WTC11 (cell line): ENCODE measurements around the gene ARSK. TPM values are rescaled to one million over a fixed set of nuclear protein-coding genes. Genes with fewer than 3 reads are reported as not detected.

ENCODE experiments used
- ATAC-seq: fragments of 200-7000 bp; cut with Tn5 transposase; 2 replicates; pipeline ENCODE4 v1.10.0; 2021; ENCODE audit warnings: mild to moderate bottlenecking, moderate library complexity
- CTCF ChIA-PET: fragments of 300-600 bp; sonication (Branson Sonifier 250); formaldehyde crosslinking; loops from one replicate; lab custom pipeline; 2021; ENCODE audit warnings: antibody characterized with exemption; lab: Charles Lee
- POLR2A ChIA-PET: fragments of 350-600 bp; sonication (Branson Sonifier 250); formaldehyde crosslinking; loops from one replicate; lab custom pipeline; 2021; ENCODE audit warnings: antibody characterized with exemption; lab: Charles Lee
- DNase-seq: peaks from one replicate; pipeline ENCODE4 v3.0.0; 2021; ENCODE audit warnings: low spot score
- H3K27ac Mint-ChIP-seq: 2 replicates; pipeline ENCODE4 v1.8.0; 2021; ENCODE audit warnings: mixed read lengths
- H3K27me3 Mint-ChIP-seq: 2 replicates; pipeline ENCODE4 v1.8.0; 2021; ENCODE audit warnings: low read depth, mild to moderate bottlenecking, moderate library complexity, mixed read lengths
- H3K36me3 Mint-ChIP-seq: 2 replicates; pipeline ENCODE4 v1.8.0; 2021; ENCODE audit warnings: mixed read lengths
- H3K4me1 Mint-ChIP-seq: 2 replicates; pipeline ENCODE4 v1.8.0; 2022; ENCODE audit warnings: mixed read lengths
- H3K4me3 Mint-ChIP-seq: 2 replicates; pipeline ENCODE4 v1.8.0; 2021; ENCODE audit warnings: mild to moderate bottlenecking, moderate library complexity, mixed read lengths
- H3K9me3 Mint-ChIP-seq: 2 replicates; pipeline ENCODE4 v1.8.0; 2021; ENCODE audit warnings: mixed read lengths
- ATF1 ChIP-seq: sonication (generic); formaldehyde crosslinking; IDR thresholded peaks from 2 replicates; pipeline ENCODE4 v1.8.1; 2023; ENCODE audit warnings: mild to moderate bottlenecking, moderate library complexity, missing genetic modification reagents
- CBFB ChIP-seq: sonication (generic); formaldehyde crosslinking; IDR thresholded peaks from 2 replicates; pipeline ENCODE4 v1.8.1; 2022; ENCODE audit warnings: mild to moderate bottlenecking, low read depth, missing genetic modification reagents
- MYBL2 ChIP-seq: sonication (generic); formaldehyde crosslinking; IDR thresholded peaks from 2 replicates; pipeline ENCODE4 v1.8.1; 2023; ENCODE audit warnings: mild to moderate bottlenecking, moderate library complexity, missing genetic modification reagents
- NFE2L1 ChIP-seq: sonication (generic); formaldehyde crosslinking; IDR thresholded peaks from 2 replicates; pipeline ENCODE4 v1.8.1; 2023; ENCODE audit warnings: missing genetic modification reagents
- SMAD3 ChIP-seq: sonication (generic); formaldehyde crosslinking; IDR thresholded peaks from 2 replicates; pipeline ENCODE4 v1.8.0; 2022; ENCODE audit warnings: missing genetic modification reagents, mild to moderate bottlenecking, borderline replicate concordance
- TCF7 ChIP-seq: sonication (generic); formaldehyde crosslinking; IDR thresholded peaks from 2 replicates; pipeline ENCODE4 v1.8.0; 2022; ENCODE audit warnings: mild to moderate bottlenecking, low read depth, missing genetic modification reagents, moderate library complexity
- TEAD1 ChIP-seq: sonication (generic); formaldehyde crosslinking; IDR thresholded peaks from 2 replicates; pipeline ENCODE4 v1.8.0; 2022; ENCODE audit warnings: mild to moderate bottlenecking, missing genetic modification reagents
- ZNF396 ChIP-seq: fragments of 250-450 bp; sonication (Bioruptor Pico); IDR thresholded peaks from 2 replicates; pipeline ENCODE4 v1.8.0; 2021; ENCODE audit warnings: mild to moderate bottlenecking, moderate library complexity, borderline replicate concordance
- total RNA-seq: library from RNA; stranded (reverse); gene quantifications from 3 replicates; pipeline ENCODE4 v1.2.3, GENCODE V29; 2021
- TF ChIP-seq, protein P1 (sequence below): sonication (generic); formaldehyde crosslinking; conservative IDR thresholded peaks from 2 replicates; pipeline ENCODE4 v1.8.1; 2022; ENCODE audit warnings: mild to moderate bottlenecking, missing genetic modification reagents
- TF ChIP-seq, protein P2 (sequence below): fragments of 250-450 bp; sonication (Bioruptor Pico); IDR thresholded peaks from 2 replicates; pipeline ENCODE4 v1.9.0; 2021; ENCODE audit warnings: moderate library complexity, mild to moderate bottlenecking, inconsistent platforms, borderline replicate concordance
- TF ChIP-seq, protein P3 (sequence below): sonication (generic); formaldehyde crosslinking; IDR thresholded peaks from 2 replicates; pipeline ENCODE4 v1.8.1; 2022; ENCODE audit warnings: mild to moderate bottlenecking, missing genetic modification reagents, moderate library complexity, borderline replicate concordance
- TF ChIP-seq, protein P4 (sequence below): sonication (generic); formaldehyde crosslinking; IDR thresholded peaks from 2 replicates; pipeline ENCODE4 v1.8.0; 2022; ENCODE audit warnings: mild to moderate bottlenecking, missing genetic modification reagents
- TF ChIP-seq, protein P5 (sequence below): sonication (generic); formaldehyde crosslinking; IDR thresholded peaks from 2 replicates; pipeline ENCODE4 v1.8.0; 2023; ENCODE audit warnings: missing genetic modification reagents, mild to moderate bottlenecking, borderline replicate concordance
- TF ChIP-seq, protein P6 (sequence below): fragments of 250-450 bp; sonication (Bioruptor Pico); conservative IDR thresholded peaks from 2 replicates; pipeline ENCODE4 v1.9.0; 2021; ENCODE audit warnings: mild to moderate bottlenecking
- TF ChIP-seq, protein P7 (sequence below): fragments of 250-450 bp; sonication (Bioruptor Pico); IDR thresholded peaks from 2 replicates; pipeline ENCODE4 v1.8.0; 2021; ENCODE audit warnings: mild to moderate bottlenecking
- TF ChIP-seq, protein P8 (sequence below): sonication (generic); formaldehyde crosslinking; IDR thresholded peaks from 2 replicates; pipeline ENCODE4 v1.8.0; 2023; ENCODE audit warnings: mild to moderate bottlenecking, missing genetic modification reagents

Gene ARSK
- total RNA-seq, 1 experiment from 2014 or later = 15.1 TPM

DNA sequence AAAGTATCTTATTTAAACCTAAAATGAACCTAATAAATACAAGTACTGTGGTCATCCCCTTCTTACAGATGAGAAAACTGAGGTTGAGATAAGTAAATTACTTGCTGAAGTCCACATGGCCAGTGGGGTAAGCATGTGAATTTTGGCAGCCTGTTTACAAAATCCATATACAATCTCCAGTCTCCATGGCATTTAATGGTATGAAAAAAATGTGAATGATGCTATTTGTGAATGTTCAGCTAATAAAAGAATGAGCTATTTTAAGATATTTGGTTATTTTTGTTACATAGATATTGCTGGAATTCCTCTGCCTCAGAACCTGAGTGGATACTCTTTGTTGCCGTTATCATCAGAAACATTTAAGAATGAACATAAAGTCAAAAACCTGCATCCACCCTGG is 45.7 kb downstream of the ARSK start:
- Mint-ChIP-seq H3K4me1 (no peaks in the 10 kb centered on the region), H3K9me3 (peaks cover 3% of the 10 kb centered on the region; the same call in 1 of the 2 replicates), H3K36me3 (no peaks in the 10 kb centered on the region), H3K4me3 (no peak overlapping the region), H3K27me3 (no peaks in the 10 kb centered on the region), H3K27ac (no peak overlapping the region)
- no peak for TF ChIP-seq TCF7
- no peak for DNase-seq
- CTCF ChIA-PET = no interaction called here
- POLR2A ChIA-PET = no interaction called here
- ATAC-seq = no peak

DNA sequence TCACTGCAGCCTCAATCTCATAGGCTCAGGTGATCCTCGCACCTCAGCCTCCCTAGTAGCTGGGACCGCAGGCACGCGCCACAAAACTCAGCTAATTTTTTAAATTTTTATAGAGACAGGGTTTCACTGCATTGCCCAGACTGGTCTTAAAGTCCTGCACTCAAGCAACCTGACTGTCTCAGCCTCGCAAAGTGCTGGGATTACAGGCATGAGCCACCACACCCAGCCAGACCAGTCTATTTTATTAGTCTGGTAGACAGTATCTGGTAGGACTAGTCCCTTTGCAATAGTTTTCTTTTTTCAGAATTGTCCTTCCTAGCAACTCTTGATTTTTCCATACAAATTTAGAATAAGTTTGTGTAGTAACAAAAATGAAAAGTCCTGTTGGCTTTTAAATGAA is 50.9 kb downstream of the ARSK start:
- Mint-ChIP-seq H3K36me3 (no peaks in the 10 kb centered on the region), H3K9me3 (peaks cover 4% of the 10 kb centered on the region; the same call in 1 of the 2 replicates), H3K27ac (no peak overlapping the region), H3K4me3 (no peak overlapping the region), H3K4me1 (no peaks in the 10 kb centered on the region), H3K27me3 (no peaks in the 10 kb centered on the region)
- TF ChIP-seq, protein P1, sequence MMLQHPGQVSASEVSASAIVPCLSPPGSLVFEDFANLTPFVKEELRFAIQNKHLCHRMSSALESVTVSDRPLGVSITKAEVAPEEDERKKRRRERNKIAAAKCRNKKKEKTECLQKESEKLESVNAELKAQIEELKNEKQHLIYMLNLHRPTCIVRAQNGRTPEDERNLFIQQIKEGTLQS (CRISPR knock-in tag) = no peak
- no peak for TF ChIP-seq TEAD1 (CRISPR knock-in tag)
- TF ChIP-seq ZNF396 (CRISPR knock-in tag) = no peak
- no peak for TF ChIP-seq CBFB (CRISPR knock-in tag)
- TF ChIP-seq, protein P2, sequence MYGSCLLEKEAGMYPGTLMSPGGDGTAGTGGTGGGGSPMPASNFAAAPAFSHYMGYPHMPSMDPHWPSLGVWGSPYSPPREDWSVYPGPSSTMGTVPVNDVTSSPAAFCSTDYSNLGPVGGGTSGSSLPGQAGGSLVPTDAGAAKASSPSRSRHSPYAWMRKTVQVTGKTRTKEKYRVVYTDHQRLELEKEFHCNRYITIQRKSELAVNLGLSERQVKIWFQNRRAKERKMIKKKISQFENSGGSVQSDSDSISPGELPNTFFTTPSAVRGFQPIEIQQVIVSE (CRISPR knock-in tag) = no peak
- TF ChIP-seq SMAD3 = no peak
- TF ChIP-seq ATF1 (CRISPR knock-in tag) = no peak
- TF ChIP-seq MYBL2 (CRISPR knock-in tag) = no peak
- TF ChIP-seq, protein P3, sequence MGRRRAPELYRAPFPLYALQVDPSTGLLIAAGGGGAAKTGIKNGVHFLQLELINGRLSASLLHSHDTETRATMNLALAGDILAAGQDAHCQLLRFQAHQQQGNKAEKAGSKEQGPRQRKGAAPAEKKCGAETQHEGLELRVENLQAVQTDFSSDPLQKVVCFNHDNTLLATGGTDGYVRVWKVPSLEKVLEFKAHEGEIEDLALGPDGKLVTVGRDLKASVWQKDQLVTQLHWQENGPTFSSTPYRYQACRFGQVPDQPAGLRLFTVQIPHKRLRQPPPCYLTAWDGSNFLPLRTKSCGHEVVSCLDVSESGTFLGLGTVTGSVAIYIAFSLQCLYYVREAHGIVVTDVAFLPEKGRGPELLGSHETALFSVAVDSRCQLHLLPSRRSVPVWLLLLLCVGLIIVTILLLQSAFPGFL (CRISPR knock-in tag) = no peak
- TF ChIP-seq, protein P4, sequence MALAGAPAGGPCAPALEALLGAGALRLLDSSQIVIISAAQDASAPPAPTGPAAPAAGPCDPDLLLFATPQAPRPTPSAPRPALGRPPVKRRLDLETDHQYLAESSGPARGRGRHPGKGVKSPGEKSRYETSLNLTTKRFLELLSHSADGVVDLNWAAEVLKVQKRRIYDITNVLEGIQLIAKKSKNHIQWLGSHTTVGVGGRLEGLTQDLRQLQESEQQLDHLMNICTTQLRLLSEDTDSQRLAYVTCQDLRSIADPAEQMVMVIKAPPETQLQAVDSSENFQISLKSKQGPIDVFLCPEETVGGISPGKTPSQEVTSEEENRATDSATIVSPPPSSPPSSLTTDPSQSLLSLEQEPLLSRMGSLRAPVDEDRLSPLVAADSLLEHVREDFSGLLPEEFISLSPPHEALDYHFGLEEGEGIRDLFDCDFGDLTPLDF = no peak
- DNase-seq (no peak), ATAC-seq (no peak)
- POLR2A ChIA-PET = no interaction called here
- CTCF ChIA-PET = no interaction called here

DNA sequence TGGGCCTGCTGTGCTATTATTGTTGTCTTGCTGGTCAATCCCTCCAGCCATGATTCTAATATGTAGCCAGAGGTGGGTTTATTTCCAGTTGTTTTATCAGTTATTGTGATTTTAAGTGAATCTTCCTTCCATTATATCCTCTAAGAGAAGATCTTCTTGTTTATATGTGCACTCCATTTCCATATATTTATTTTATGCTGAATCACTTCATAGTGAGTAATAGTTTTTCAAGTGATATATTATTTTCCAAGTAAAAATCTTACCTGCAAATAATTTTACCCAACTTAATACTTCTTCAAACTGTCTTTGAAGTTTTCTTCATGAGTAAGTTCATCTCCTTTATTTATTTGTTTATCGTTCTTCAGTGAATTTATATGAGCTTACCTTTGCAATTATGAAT is 51.5 kb downstream of the ARSK start:
- no peak overlapping the region for H3K27ac Mint-ChIP-seq
- POLR2A ChIA-PET = no interaction called here
- DNase-seq = no peak
- no peaks in the 10 kb centered on the region for H3K4me1 Mint-ChIP-seq
- no peak for ATAC-seq
- no peak overlapping the region for H3K4me3 Mint-ChIP-seq
- H3K36me3 Mint-ChIP-seq = no peaks in the 10 kb centered on the region
- CTCF ChIA-PET = no interaction called here
- H3K27me3 Mint-ChIP-seq = no peaks in the 10 kb centered on the region
- peaks cover 4% of the 10 kb centered on the region; the same call in 1 of the 2 replicates for H3K9me3 Mint-ChIP-seq
- TF ChIP-seq TEAD1 (CRISPR knock-in tag) = no peak
- TF ChIP-seq, protein P5, sequence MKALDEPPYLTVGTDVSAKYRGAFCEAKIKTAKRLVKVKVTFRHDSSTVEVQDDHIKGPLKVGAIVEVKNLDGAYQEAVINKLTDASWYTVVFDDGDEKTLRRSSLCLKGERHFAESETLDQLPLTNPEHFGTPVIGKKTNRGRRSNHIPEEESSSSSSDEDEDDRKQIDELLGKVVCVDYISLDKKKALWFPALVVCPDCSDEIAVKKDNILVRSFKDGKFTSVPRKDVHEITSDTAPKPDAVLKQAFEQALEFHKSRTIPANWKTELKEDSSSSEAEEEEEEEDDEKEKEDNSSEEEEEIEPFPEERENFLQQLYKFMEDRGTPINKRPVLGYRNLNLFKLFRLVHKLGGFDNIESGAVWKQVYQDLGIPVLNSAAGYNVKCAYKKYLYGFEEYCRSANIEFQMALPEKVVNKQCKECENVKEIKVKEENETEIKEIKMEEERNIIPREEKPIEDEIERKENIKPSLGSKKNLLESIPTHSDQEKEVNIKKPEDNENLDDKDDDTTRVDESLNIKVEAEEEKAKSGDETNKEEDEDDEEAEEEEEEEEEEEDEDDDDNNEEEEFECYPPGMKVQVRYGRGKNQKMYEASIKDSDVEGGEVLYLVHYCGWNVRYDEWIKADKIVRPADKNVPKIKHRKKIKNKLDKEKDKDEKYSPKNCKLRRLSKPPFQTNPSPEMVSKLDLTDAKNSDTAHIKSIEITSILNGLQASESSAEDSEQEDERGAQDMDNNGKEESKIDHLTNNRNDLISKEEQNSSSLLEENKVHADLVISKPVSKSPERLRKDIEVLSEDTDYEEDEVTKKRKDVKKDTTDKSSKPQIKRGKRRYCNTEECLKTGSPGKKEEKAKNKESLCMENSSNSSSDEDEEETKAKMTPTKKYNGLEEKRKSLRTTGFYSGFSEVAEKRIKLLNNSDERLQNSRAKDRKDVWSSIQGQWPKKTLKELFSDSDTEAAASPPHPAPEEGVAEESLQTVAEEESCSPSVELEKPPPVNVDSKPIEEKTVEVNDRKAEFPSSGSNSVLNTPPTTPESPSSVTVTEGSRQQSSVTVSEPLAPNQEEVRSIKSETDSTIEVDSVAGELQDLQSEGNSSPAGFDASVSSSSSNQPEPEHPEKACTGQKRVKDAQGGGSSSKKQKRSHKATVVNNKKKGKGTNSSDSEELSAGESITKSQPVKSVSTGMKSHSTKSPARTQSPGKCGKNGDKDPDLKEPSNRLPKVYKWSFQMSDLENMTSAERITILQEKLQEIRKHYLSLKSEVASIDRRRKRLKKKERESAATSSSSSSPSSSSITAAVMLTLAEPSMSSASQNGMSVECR (CRISPR knock-in tag) = no peak
- TF ChIP-seq, protein P6, sequence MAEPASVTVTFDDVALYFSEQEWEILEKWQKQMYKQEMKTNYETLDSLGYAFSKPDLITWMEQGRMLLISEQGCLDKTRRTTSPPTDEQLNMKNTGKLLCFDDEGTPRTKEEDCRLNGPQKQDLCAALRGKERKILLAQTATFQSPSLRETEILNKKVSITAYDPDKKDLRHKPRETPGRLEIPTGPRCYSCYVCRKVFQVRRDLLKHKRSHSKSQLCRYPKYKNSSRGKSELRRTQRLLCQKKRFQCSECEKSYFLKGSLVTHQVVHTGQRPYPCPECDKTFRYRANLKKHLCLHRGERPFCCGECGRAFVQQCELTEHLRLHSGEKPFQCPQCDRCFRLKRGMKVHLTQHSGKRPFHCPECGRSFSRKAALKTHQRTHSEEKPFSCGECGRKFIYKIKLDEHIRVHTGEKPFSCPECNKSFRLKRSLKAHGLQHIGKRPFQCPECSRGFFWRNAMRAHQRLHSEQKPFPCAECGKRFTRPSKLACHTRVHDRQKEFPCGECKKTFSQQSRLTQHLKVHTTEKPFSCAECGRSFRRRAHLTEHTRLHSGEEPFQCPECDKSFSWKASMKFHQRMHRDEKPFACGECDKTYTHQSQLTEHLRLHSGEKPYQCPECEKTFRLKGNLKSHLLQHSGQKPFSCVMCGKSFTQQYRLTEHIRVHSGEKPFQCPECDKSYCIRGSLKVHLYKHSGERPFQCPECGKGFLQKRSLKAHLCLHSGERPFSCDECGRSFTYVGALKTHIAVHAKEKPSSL (CRISPR knock-in tag) = no peak
- no peak for TF ChIP-seq ATF1 (CRISPR knock-in tag)
- no peak for TF ChIP-seq NFE2L1 (CRISPR knock-in tag)
- TF ChIP-seq, protein P7, sequence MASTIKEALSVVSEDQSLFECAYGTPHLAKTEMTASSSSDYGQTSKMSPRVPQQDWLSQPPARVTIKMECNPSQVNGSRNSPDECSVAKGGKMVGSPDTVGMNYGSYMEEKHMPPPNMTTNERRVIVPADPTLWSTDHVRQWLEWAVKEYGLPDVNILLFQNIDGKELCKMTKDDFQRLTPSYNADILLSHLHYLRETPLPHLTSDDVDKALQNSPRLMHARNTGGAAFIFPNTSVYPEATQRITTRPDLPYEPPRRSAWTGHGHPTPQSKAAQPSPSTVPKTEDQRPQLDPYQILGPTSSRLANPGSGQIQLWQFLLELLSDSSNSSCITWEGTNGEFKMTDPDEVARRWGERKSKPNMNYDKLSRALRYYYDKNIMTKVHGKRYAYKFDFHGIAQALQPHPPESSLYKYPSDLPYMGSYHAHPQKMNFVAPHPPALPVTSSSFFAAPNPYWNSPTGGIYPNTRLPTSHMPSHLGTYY (CRISPR knock-in tag) = no peak
- TF ChIP-seq, protein P8, sequence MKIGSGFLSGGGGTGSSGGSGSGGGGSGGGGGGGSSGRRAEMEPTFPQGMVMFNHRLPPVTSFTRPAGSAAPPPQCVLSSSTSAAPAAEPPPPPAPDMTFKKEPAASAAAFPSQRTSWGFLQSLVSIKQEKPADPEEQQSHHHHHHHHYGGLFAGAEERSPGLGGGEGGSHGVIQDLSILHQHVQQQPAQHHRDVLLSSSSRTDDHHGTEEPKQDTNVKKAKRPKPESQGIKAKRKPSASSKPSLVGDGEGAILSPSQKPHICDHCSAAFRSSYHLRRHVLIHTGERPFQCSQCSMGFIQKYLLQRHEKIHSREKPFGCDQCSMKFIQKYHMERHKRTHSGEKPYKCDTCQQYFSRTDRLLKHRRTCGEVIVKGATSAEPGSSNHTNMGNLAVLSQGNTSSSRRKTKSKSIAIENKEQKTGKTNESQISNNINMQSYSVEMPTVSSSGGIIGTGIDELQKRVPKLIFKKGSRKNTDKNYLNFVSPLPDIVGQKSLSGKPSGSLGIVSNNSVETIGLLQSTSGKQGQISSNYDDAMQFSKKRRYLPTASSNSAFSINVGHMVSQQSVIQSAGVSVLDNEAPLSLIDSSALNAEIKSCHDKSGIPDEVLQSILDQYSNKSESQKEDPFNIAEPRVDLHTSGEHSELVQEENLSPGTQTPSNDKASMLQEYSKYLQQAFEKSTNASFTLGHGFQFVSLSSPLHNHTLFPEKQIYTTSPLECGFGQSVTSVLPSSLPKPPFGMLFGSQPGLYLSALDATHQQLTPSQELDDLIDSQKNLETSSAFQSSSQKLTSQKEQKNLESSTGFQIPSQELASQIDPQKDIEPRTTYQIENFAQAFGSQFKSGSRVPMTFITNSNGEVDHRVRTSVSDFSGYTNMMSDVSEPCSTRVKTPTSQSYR (CRISPR knock-in tag) = no peak
- TF ChIP-seq, protein P2 (CRISPR knock-in tag) = no peak
